GM12801 (cell line): Measurements from ENCODE around the gene ANKRD33.

Experiments used
- TF ChIP-seq, protein P1 (sequence below): IDR thresholded peaks from one replicate; pipeline ENCODE4 v1.5.1; 2011; ENCODE audit warnings: control low read depth; ENCODE audit not compliant: insufficient read length; ENCODE audit errors: extremely low read depth

ANKRD33 gene

DNA sequence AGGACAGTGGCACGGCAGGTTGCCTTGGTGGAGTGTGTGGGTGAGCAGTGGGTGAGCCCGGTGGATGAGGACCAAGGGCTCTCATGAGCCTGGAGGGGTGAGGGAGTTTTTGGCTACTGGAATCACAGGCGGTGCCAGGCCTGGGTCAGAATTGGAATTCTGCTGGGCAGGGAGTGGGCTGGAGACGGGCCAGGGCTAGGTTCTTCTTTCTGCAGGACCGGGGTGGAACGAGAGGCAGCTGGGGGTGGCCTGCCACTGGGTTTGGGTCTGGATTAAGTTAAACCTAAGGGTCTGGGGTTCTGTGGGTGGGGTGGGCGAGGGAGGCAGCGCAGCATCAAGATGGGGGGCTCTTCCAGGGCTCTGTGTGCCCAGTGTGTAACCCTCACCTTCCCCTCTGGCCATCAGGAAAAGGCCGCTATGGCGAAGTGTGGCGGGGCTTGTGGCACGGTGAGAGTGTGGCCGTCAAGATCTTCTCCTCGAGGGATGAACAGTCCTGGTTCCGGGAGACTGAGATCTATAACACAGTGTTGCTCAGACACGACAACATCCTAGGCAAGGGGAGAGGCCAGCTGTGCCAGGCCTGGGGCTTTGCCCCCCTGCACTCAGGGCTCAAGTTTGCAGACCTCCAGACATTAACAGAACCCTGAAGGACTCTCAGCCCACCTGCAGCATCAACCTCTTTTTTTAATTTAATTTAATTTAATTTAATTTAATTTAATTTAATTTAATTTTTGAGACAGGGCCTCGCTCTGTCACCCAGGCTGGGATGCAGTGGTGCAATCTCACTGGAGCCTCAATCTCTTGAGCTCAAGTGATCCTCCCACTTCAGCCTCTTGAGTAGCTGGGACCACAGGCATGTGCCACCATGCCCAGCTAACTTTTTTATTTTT, 26.4 kb downstream of the ANKRD33 start:
- TF ChIP-seq, protein P1, sequence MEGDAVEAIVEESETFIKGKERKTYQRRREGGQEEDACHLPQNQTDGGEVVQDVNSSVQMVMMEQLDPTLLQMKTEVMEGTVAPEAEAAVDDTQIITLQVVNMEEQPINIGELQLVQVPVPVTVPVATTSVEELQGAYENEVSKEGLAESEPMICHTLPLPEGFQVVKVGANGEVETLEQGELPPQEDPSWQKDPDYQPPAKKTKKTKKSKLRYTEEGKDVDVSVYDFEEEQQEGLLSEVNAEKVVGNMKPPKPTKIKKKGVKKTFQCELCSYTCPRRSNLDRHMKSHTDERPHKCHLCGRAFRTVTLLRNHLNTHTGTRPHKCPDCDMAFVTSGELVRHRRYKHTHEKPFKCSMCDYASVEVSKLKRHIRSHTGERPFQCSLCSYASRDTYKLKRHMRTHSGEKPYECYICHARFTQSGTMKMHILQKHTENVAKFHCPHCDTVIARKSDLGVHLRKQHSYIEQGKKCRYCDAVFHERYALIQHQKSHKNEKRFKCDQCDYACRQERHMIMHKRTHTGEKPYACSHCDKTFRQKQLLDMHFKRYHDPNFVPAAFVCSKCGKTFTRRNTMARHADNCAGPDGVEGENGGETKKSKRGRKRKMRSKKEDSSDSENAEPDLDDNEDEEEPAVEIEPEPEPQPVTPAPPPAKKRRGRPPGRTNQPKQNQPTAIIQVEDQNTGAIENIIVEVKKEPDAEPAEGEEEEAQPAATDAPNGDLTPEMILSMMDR = no peak

DNA sequence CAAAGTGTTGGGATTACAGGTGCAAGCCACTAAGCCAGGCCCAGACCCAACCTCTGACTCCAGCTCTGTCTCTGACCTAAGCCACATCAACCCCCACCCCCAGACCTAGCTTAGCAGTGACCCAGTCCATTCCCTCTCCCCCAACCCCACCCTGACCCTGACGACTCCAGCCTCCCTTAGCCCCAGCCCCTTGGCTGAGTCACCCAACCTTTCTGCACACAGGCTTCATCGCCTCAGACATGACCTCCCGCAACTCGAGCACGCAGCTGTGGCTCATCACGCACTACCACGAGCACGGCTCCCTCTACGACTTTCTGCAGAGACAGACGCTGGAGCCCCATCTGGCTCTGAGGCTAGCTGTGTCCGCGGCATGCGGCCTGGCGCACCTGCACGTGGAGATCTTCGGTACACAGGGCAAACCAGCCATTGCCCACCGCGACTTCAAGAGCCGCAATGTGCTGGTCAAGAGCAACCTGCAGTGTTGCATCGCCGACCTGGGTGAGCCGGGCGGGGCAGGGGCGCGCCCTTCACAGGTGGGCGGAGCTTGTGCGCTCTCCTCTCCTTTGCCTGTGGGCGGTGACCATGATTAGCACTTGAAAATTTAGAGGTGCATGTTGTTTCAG, 27.2 kb downstream of the ANKRD33 start:
- TF ChIP-seq, protein P1 = no peak

DNA sequence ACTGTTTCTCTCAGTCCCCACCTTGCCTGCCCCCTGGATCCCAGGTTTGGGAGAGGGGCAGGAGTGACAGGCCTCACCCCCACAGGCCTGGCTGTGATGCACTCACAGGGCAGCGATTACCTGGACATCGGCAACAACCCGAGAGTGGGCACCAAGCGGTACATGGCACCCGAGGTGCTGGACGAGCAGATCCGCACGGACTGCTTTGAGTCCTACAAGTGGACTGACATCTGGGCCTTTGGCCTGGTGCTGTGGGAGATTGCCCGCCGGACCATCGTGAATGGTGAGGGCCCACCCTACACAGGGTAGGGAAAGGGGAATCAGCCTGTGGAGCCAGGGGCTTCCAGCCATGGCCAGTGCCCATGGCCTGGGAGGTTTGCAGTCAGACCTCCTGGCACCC, 28.0 kb downstream of the ANKRD33 start:
- TF ChIP-seq, protein P1 = no peak

DNA sequence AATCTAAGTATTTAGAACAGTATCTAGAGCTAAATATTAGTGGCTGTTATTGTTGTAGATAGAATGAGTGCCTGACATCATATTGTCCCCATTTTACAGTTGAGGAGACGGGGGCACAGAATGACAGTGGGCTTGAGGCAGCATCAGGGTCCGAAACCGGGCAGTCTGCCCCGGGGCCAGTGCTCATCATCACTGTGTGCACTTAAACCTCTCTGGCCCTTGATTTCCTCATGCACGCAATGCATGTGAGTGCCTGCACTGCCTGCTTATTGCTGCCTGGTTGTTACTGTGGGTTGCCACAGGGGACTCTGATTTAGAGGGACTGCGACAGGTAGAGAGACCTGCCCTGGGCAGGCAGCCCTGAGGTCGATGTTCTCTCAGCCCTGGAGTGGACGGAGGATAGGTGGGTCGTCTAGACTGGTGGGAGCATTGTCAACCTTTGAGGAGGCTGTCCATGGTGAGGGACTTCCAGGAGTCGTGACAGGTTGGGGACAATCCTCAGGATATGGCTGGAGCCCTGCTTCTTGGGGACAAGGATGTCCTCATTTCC, 29.2 kb downstream of the ANKRD33 start:
- TF ChIP-seq, protein P1 = no peak

DNA sequence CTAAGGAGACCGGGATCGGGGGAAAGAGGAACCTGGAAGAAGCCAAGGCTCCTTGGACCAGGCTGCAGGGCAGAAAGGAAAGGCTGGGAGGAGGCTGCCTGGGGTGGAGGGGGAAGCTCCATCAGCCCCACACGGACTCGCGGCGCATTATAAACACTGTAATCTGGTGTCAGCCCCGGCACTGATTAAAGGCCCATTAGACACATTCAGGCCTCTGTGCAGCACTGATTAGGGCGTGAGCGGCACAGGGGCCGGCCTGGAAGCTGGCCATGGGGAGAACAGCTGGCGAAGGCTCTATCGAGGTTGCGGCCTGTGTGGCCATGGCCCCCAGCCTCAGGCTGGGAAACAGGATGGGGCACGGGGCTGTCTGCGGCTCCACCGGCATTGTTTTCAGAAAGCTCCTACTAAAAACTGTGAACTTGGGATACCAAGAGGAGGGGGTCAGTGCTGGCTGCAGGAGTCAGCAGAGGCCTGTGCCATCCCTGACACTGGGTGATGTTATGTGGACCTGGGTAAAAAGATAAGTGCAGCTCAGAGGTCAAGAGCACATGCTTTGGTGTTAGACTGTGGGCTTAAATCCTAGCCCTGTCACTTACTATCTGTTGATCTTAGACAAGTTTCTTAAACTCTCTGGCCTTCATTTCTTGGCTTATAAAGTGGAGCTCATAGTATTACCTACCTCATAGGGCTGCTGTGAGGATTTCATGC, 30.0 kb downstream of the ANKRD33 start:
- TF ChIP-seq, protein P1 = no peak

DNA sequence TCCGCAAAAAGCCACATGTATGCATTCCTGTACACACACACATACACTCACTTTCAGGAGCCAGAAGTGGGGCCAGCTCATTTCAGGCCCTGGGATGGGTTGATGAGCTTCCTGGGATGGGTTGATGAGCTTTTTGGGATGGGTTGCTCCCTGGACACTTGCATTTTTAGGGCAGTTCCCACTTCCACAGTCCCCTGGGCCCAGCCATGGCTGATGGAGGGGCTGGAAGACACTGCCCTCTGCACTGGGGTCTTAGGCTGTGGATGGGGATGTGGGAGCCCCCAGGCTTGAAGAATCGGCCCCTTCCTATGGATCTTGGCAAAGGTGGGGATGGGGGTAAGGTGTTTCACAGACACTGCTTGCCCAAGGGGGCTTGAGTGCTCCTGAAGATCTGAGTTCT, 32.1 kb downstream of the ANKRD33 start:
- TF ChIP-seq, protein P1 = no peak
